Naive thymus-derived CD4-positive, alpha-beta T cell (primary cell): ENCODE data around the gene FUZ. TPM values are rescaled to one million over a fixed set of nuclear protein-coding genes. Genes with fewer than 3 reads are reported as not detected.

ENCODE experiments used
- ATAC-seq: fragments of 150-1000 bp; cut with Tn5 transposase; 2 replicates; pipeline ENCODE4 v1.10.0; 2021; ENCODE audit warnings: mild to moderate bottlenecking, moderate library complexity
- CTCF ChIA-PET: fragments of 350-600 bp; sonication (Branson Sonifier 250); formaldehyde crosslinking; loops from one replicate; lab custom pipeline; 2021; ENCODE audit warnings: antibody characterized with exemption; lab: Charles Lee
- POLR2A ChIA-PET: fragments of 350-600 bp; sonication (Branson Sonifier 250); formaldehyde crosslinking; loops from one replicate; lab custom pipeline; 2021; ENCODE audit warnings: antibody characterized with exemption, inconsistent platforms; lab: Charles Lee
- DNase-seq, 9 donors: peaks; one replicate each; pipeline versions ENCODE4 v3.0.0 to v3.0.0-alpha.2; 2020 to 2022; ENCODE audit warnings: mixed read lengths in 1 of 9
- H3K27ac ChIP-seq: one replicate; pipeline ENCODE4 v1.7.0; 2013; ENCODE audit warnings: mild to moderate bottlenecking, low read depth, low read length, moderate library complexity
- H3K27me3 ChIP-seq, 2 donors: one replicate each; pipeline ENCODE4 v1.7.0; 2013; ENCODE audit warnings: low read length in 2 of 2, mild to moderate bottlenecking in 2 of 2, moderate library complexity in 2 of 2; ENCODE audit not compliant: control insufficient read depth in 2 of 2, insufficient read depth in 2 of 2
- H3K36me3 ChIP-seq, 3 experiments: 1 replicate in 2 of 3; 2 replicates in 1 of 3; pipeline ENCODE4 v1.7.0; 2013; ENCODE audit warnings: low read length in 3 of 3, mild to moderate bottlenecking in 3 of 3, moderate library complexity in 1 of 3; ENCODE audit not compliant: insufficient read depth in 3 of 3, control insufficient read depth in 2 of 3
- H3K4me1 ChIP-seq, 2 donors: one replicate each; pipeline ENCODE4 v1.7.0; 2013; ENCODE audit warnings: low read length in 2 of 2, mild to moderate bottlenecking in 2 of 2, moderate library complexity in 1 of 2; ENCODE audit not compliant: control insufficient read depth in 2 of 2, insufficient read depth in 2 of 2
- H3K4me3 ChIP-seq: 2 replicates; pipeline ENCODE4 v1.7.0; 2013; ENCODE audit warnings: mild to moderate bottlenecking, low read length
- H3K9me3 ChIP-seq, 3 experiments: 1 replicate in 2 of 3; 2 replicates in 1 of 3; pipeline ENCODE4 v1.7.0; 2013; ENCODE audit warnings: low read length in 3 of 3; ENCODE audit not compliant: control insufficient read depth in 2 of 3
- H3K27ac Mint-ChIP-seq, 9 donors: one replicate each; pipeline ENCODE4 v1.8.0; 2020 to 2022; ENCODE audit warnings: mixed read lengths in 9 of 9, mild to moderate bottlenecking in 8 of 9, moderate library complexity in 5 of 9, inconsistent platforms in 2 of 9
- H3K27me3 Mint-ChIP-seq, 5 donors: one replicate each; pipeline ENCODE4 v1.8.0; 2021 to 2022; ENCODE audit warnings: mixed read lengths in 5 of 5, mild to moderate bottlenecking in 1 of 5
- H3K36me3 Mint-ChIP-seq, 5 donors: one replicate each; pipeline ENCODE4 v1.8.0; 2020 to 2022; ENCODE audit warnings: mixed read lengths in 5 of 5, mild to moderate bottlenecking in 3 of 5, inconsistent platforms in 1 of 5
- H3K4me1 Mint-ChIP-seq, 7 donors: one replicate each; pipeline ENCODE4 v1.8.0; 2020 to 2022; ENCODE audit warnings: mixed read lengths in 7 of 7, mild to moderate bottlenecking in 3 of 7, inconsistent platforms in 1 of 7
- H3K4me3 Mint-ChIP-seq, 10 donors: one replicate each; pipeline ENCODE4 v1.8.0; 2020 to 2022; ENCODE audit warnings: mild to moderate bottlenecking in 10 of 10, mixed read lengths in 10 of 10, moderate library complexity in 6 of 10, inconsistent platforms in 2 of 10
- H3K9me3 Mint-ChIP-seq, 11 donors: one replicate each; pipeline ENCODE4 v1.8.0; 2020 to 2022; ENCODE audit warnings: mixed read lengths in 11 of 11, mild to moderate bottlenecking in 4 of 11, inconsistent platforms in 1 of 11, moderate library complexity in 1 of 11
- intact Hi-C, 2 donors: fragments of 100-400 bp; cut with micrococcal nuclease; formaldehyde crosslinking; loops; one replicate each; pipeline ENCODE4 v1.15.1; 2023
- polyA plus RNA-seq, 2 donors: library from polyadenylated mRNA; unstranded; fragments of 300-500 nt; fragmentation: Illumina TruSeq; gene quantifications; one replicate each; pipeline ENCODE4 v1.2.3, GENCODE V29; 2021
- total RNA-seq, 6 experiments: library from RNA in 5 of 6; stranded (reverse) in 5 of 6; gene quantifications; 1 replicate in 5 of 6; 2 replicates in 1 of 6; pipeline ENCODE4 v1.2.3 and lab custom pipeline; 2021 to 2026

FUZ gene
- total and polyA plus RNA-seq, 7 experiments from 2014 or later = 3.8 to 28.4 (median 24.2) TPM

DNA sequence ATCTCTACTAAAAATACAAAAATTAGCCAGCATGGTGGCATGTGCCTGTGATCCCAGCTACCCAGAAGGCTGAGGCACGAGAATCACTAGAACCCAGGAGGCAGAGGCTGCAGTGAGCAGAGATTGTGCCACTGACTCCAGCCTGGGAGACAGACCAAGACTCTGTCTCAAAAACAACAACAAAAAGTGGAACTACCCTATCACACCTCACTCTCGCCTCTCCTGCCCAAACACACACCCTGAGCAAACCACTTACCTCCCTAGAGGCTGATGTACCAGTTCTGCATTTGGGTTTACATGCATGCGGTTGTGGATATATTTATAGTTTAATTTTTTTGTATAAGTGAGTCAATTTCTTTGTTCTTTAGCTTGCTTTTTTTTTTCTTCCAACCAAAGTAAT is 30.2 kb upstream of the FUZ start:
- POLR2A ChIA-PET = no interaction called here
- H3K4me1 Mint-ChIP-seq = peaks cover 0 to 7% (median 3%) of the 10 kb centered on the region in 7 donors
- Histone ChIP-seq H3K27me3 (no peaks in the 10 kb centered on the region), H3K4me1 (peaks cover 0 to 2% of the 10 kb centered on the region in 2 donors), H3K9me3 (no peaks in the 10 kb centered on the region), H3K4me3 (no peak overlapping the region), H3K27ac (no peak overlapping the region), H3K36me3 (peaks cover 0 to 8% (median 0%) of the 10 kb centered on the region in 3 experiments)
- intact Hi-C loops = no loop called here
- H3K4me3 Mint-ChIP-seq = no peak overlapping the region
- CTCF ChIA-PET = no interaction called here
- peaks cover 4 to 17% (median 10%) of the 10 kb centered on the region in 5 donors for H3K36me3 Mint-ChIP-seq
- DNase-seq = no peak
- H3K9me3 Mint-ChIP-seq = peaks cover 0 to 2% (median 0%) of the 10 kb centered on the region in 11 donors
- H3K27ac Mint-ChIP-seq = no peak overlapping the region
- ATAC-seq = no peak
- peaks cover 0 to 3% (median 0%) of the 10 kb centered on the region in 5 donors for H3K27me3 Mint-ChIP-seq

DNA sequence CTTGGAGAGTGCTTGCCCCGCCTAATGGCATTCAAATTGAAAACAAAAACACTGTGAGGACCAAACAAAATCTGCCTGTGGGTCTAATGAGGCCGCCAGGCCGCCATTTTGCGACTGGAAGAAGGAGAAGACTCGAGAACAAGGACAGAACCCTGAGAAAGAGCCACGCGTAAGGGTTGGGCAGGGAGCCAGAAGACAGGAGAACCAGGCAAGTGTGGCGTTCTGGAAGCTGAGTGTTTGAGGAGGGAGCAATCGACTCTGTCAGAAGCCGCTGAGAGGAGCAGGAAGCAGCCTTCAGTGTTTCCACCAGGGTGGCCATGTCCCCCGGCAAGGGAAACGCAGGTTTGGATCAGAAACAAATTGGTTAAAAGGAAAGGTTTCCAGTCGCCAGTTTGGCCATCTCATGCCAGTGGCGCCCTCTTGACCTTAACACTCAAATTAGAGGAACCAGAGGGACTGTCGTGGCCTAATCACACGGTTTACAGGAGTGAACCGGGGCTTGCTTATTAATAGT is 27.7 kb upstream of the FUZ start:
- H3K27ac ChIP-seq = no peak overlapping the region
- no peaks in the 10 kb centered on the region for H3K27me3 ChIP-seq
- H3K4me1 ChIP-seq = no peaks in the 10 kb centered on the region
- Mint-ChIP-seq H3K9me3 (no peaks in the 10 kb centered on the region), H3K27ac (no peak overlapping the region), H3K4me3 (no peak overlapping the region), H3K36me3 (peaks cover 4 to 28% (median 16%) of the 10 kb centered on the region in 5 donors), H3K4me1 (no peaks in the 10 kb centered on the region), H3K27me3 (peaks cover 0 to 1% (median 0%) of the 10 kb centered on the region in 5 donors)
- H3K4me3 ChIP-seq = no peak overlapping the region
- ChIA-PET POLR2A (no interaction called here), CTCF (no interaction called here)
- intact Hi-C loops = no loop called here
- no peaks in the 10 kb centered on the region for H3K9me3 ChIP-seq
- peaks cover 0 to 27% (median 0%) of the 10 kb centered on the region in 3 experiments for H3K36me3 ChIP-seq
- ATAC-seq (no peak), DNase-seq (no peak)

- CTCF ChIA-PET = no interaction called here
Observed at GRCh38 chr19:49840321-49840720, 27.2 kb upstream of the FUZ start.

DNA sequence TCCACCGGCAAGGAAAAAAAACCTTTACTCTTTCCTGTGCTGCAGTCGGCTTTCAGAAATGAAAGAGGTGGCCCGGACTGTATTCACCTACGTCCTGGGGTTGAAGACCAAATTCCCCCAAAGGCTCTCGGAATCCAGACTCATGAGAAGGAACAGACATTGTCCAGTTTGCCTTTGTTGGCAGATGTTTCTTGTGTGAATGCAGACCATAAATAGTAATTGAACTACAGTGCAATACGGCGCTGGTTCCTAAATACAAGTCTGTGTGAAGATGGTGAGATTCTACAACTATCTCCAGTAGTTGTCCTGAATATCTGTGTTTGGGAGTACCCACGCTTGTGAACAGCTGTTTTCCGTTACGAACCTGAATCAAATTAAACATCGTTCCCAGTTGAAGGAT is 26.6 kb upstream of the FUZ start:
- intact Hi-C loops = no loop called here
- Histone ChIP-seq H3K27me3 (no peaks in the 10 kb centered on the region), H3K9me3 (no peaks in the 10 kb centered on the region), H3K4me3 (no peak overlapping the region), H3K36me3 (peaks cover 0 to 38% (median 0%) of the 10 kb centered on the region in 3 experiments), H3K4me1 (no peaks in the 10 kb centered on the region), H3K27ac (no peak overlapping the region)
- Mint-ChIP-seq H3K27me3 (no peaks in the 10 kb centered on the region), H3K27ac (no peak overlapping the region), H3K4me3 (no peak overlapping the region), H3K9me3 (no peaks in the 10 kb centered on the region), H3K36me3 (peaks cover 6 to 31% (median 18%) of the 10 kb centered on the region in 5 donors), H3K4me1 (no peaks in the 10 kb centered on the region)
- ATAC-seq (no peak), DNase-seq (no peak)
- POLR2A ChIA-PET = no interaction called here
- CTCF ChIA-PET = no interaction called here

More at GRCh38 chr19:49840321-49840720, 27.2 kb upstream of the FUZ start:
- no peak overlapping the region for H3K4me3 ChIP-seq
- H3K27ac Mint-ChIP-seq = no peak overlapping the region
- H3K9me3 Mint-ChIP-seq = no peaks in the 10 kb centered on the region
- H3K4me3 Mint-ChIP-seq = no peak overlapping the region
- no peaks in the 10 kb centered on the region for H3K4me1 Mint-ChIP-seq
- H3K9me3 ChIP-seq = no peaks in the 10 kb centered on the region
- peaks cover 4 to 28% (median 16%) of the 10 kb centered on the region in 5 donors for H3K36me3 Mint-ChIP-seq
- no peaks in the 10 kb centered on the region for H3K4me1 ChIP-seq
- DNase-seq (no peak), ATAC-seq (no peak)
- H3K27me3 Mint-ChIP-seq = peaks cover 0 to 1% (median 0%) of the 10 kb centered on the region in 5 donors
- intact Hi-C loops = no loop called here
- H3K36me3 ChIP-seq = peaks cover 0 to 32% (median 0%) of the 10 kb centered on the region in 3 experiments
- no peaks in the 10 kb centered on the region for H3K27me3 ChIP-seq
- POLR2A ChIA-PET = no interaction called here
- H3K27ac ChIP-seq = no peak overlapping the region

DNA sequence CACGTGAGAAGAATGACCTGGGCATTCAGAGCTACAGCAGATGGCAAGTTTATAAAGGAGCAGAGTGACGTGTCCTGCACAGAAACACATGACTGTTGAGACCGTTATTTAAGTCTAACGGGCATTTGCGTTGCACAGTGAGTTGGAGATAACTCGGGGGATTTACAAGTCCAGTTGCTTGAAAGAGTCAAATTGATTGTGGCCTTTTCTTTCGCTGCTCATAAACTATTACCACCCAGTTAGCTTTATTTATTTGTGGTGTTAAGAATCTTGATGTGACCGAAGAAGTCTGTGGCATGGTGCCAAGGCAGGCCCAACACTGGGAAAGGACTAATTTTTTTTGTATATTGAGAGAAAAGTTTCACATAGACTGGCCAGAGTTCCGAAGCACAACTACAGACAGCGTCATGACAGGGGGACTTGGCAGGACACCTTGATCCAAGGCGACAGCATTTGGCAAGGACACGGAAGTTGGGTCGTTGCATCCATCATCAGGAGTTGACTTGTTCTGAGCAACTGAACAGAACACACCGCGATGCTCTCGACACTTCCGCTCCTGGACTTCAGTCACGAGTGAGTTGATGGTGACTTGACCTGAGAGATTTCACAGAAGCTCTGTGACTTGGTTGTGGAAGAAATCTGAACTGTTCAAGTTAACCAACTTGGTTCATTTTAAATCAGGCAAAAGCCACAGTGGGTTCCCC is 25.9 kb upstream of the FUZ start:
- H3K36me3 Mint-ChIP-seq = peaks cover 9 to 34% (median 20%) of the 10 kb centered on the region in 5 donors
- H3K9me3 Mint-ChIP-seq = no peaks in the 10 kb centered on the region
- intact Hi-C loops = no loop called here
- H3K27ac Mint-ChIP-seq = no peak overlapping the region
- no peaks in the 10 kb centered on the region for H3K4me1 ChIP-seq
- H3K27me3 ChIP-seq = no peaks in the 10 kb centered on the region
- H3K4me1 Mint-ChIP-seq = peaks cover 0 to 1% (median 0%) of the 10 kb centered on the region in 7 donors
- POLR2A ChIA-PET = no interaction called here
- H3K36me3 ChIP-seq = peaks cover 0 to 45% (median 0%) of the 10 kb centered on the region in 3 experiments
- CTCF ChIA-PET = no interaction called here
- H3K27me3 Mint-ChIP-seq = no peaks in the 10 kb centered on the region
- ATAC-seq (no peak), DNase-seq (no peak)
- no peaks in the 10 kb centered on the region for H3K9me3 ChIP-seq
- no peak overlapping the region for H3K4me3 ChIP-seq
- no peak overlapping the region for H3K4me3 Mint-ChIP-seq
- H3K27ac ChIP-seq = no peak overlapping the region

GRCh38 chr19:49837425-49837824 is 24.3 kb upstream of the FUZ start:
- Mint-ChIP-seq H3K27ac (peak overlapping the region in 1 of 9 donors; percentile 68), H3K36me3 (peaks cover 9 to 42% (median 26%) of the 10 kb centered on the region in 5 donors), H3K27me3 (no peaks in the 10 kb centered on the region), H3K4me1 (peaks cover 0 to 4% (median 0%) of the 10 kb centered on the region in 7 donors), H3K4me3 (no peak overlapping the region), H3K9me3 (no peaks in the 10 kb centered on the region)
- DNase-seq = no peak
- Histone ChIP-seq H3K36me3 (peaks cover 0 to 60% (median 6%) of the 10 kb centered on the region in 3 experiments), H3K4me1 (no peaks in the 10 kb centered on the region), H3K4me3 (no peak overlapping the region), H3K9me3 (no peaks in the 10 kb centered on the region), H3K27me3 (no peaks in the 10 kb centered on the region), H3K27ac (no peak overlapping the region)
- intact Hi-C loops = no loop called here
- POLR2A ChIA-PET = interaction anchor here (0.5 kb wide), 1 partner anchor 386 kb away, joined by 3 read pairs; the partner anchor contains the start of gene PIH1D1
- no peak for ATAC-seq
- CTCF ChIA-PET = no interaction called here
